GM18508 (cell line): ENCODE measurements around the gene ASB15.
"Not testable (repeated sequence)": the region's sequence is repeated elsewhere in the genome, so short reads cannot be mapped to it uniquely, and the experiment has no call there.

ENCODE experiments used
- ATAC-seq: cut with Tn5 transposase; IDR thresholded peaks from one replicate; pipeline ENCODE4 v1.9.1; 2021; ENCODE audit warnings: moderate number of reproducible peaks; ENCODE audit not compliant: insufficient read depth, unreplicated experiment

The ASB15 gene

DNA sequence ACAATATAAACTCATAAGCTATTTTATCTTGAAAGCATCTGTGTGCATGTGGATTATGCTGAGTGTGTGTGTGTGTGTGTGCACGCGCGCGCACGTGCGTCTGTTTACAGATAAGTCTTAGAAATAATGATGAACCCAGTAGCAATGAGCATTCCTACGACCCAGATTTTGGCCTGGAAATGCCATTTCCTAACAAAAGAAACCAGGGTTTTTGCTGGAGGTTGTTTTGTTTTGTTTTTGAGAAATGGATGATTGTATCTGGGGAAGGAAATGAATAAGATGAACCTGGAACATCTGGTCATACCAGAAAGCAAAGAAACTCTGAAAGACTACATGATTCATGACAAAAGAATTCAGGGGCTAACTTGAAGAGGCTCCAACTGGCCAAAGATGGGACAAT, 31.9 kb downstream of the ASB15 start:
- no peak for ATAC-seq

DNA sequence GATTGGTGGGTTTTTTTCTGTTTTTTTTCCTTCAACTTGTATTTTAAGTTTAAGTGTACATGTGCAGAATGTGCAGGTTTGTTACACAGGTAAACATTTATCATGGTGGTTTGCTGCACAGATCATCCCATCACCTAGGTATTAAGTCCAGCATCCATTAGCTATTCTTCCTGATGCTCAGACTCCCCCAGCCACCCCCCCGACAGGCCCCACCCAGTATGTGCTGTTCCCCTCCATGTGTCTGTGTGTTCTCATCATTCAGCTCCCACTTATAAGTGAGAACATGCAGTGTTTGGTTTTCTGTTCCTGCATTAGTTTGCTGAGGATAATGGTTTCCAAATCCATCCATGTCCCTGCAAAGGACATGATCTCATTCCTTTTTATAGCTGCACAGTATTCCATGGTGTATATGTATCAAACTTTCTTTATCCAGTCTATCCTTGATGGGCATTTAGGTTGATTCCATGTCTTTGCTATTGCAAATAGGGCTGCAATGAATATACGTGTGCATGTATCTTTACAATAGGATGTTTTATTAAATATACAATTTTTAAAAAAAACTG, 32.5 kb downstream of the ASB15 start:
- not testable (repeated sequence) for ATAC-seq

DNA sequence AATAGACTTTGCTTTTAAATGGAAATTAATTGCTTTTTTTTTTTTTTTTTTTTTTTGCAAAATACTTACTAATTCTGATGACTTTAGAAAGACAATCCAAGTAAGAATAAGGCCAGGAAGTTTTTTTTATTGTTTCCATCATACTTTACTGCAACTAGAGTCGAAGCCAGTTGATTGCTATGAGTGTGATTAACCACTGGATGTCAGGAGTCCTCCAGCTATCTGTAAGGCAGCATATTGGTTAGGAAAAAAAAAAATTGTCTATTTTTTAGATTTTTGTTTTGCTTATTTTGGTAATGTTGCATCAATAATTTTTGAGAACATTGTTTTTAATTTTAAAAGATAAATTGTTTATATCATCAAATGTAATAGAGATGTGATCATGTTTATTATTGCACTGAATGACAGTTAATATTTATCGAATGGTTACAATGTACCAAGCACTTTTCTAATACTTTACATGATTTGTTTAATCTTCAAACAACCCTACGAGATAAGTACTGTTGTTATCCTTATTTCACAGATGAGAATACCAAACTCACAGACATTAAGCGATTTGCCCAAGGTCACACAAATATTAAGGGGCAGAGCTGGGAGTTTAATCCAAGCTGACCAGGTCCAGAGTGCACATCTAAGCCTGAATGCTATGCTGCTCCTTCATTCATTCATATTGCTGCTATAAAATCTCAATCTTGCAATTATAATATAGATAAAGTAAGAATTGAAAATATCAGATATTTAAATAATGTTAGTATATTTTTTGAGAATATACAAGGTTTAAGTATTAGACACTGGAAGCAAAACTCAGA, 34.1 kb downstream of the ASB15 start:
- no peak for ATAC-seq

DNA sequence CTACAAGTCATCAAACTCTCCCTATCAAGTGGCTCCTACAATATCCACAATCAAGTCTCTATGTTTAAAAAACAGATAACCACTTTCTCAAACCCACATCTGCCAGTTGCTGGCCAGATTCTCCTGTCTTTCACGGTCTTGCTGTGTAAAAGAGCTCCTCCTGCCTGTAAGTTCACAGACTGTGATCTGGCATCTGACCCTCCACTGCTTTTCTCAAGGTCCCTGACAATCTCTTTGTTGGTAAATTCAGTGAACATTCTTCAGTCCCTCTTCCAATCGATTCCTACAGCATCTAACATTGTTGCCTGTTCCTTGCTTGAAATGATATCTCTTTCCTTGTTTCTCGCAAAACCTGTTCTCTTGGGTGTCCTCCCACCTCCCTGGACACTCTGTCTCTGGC, 35.6 kb downstream of the ASB15 start:
- no peak for ATAC-seq

DNA sequence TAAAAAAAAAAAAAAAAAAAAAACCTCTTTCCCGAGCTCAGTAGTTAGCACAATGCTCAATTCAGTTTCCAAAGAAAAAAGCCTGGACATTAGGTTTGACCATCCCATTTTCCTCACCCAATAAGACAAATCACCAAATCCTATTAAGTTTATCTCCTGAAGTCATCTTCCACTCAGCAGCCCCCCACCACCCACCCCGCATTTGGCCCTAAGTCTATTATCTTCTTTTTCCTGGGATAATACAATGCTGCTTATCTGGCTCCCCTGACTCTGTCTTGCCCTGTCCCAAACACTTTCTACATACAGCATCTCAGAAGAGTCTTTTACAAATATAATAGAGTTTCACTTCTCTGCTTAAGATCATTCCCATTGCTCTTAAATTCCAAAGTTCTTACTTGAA, 36.3 kb downstream of the ASB15 start:
- no peak for ATAC-seq

DNA sequence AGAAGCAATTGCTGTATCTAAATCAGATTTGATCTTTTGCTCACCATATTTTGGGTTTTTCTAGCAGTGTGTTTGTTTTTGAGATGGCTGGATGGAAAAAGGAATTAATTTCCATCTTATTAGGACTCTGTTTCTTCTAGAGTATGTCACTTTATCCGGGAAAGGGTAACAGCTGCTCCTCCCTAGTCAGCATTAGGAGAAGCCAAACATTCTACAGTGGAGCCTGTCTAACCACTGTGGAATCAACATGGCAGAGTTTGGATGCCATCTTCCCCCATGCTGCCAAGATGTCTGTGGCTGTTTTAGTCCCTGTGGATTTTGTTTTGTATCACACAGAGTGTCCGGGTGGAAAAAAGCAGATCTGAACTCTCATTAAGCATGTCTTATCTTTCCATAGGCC, 38.0 kb downstream of the ASB15 start:
- no peak for ATAC-seq

DNA sequence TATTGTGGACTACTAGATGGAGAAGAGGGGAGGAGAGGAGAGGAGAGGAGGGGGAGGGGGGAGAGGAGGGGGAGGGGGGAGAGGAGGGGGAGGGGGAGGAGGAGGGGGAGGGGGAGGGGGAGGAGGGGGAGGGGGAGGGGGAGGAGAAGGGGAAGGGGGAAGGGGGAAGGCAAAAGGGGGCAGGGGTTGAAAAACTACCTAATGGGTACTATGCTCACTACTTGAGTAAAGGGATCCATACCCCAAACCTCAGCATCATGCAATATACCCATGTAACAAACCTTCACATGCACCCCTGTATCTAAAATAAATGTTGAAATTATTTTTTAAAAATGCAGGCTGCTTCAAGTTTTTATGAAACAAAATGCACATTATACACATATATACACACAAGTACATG, 39.0 kb downstream of the ASB15 start:
- no peak for ATAC-seq

DNA sequence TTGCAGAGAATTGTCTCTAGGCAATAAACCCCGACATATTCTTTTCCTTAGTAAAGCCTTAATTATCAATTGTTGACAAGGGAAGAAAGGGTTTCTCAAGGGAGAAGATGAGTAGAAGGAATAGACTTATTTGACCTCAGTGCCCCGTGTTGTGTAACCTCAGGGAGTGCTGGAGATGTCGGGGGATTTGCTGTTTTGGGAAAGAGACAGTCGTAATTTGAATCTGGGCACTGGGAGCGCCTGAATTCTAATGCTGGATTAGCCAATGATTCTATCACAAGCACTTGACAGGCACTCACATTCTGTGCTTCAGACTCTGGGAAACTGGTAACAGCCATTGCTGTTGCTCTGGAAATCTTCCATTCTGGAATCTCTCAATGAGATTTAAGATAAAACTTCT, 40.3 kb downstream of the ASB15 start:
- ATAC-seq: no peak

DNA sequence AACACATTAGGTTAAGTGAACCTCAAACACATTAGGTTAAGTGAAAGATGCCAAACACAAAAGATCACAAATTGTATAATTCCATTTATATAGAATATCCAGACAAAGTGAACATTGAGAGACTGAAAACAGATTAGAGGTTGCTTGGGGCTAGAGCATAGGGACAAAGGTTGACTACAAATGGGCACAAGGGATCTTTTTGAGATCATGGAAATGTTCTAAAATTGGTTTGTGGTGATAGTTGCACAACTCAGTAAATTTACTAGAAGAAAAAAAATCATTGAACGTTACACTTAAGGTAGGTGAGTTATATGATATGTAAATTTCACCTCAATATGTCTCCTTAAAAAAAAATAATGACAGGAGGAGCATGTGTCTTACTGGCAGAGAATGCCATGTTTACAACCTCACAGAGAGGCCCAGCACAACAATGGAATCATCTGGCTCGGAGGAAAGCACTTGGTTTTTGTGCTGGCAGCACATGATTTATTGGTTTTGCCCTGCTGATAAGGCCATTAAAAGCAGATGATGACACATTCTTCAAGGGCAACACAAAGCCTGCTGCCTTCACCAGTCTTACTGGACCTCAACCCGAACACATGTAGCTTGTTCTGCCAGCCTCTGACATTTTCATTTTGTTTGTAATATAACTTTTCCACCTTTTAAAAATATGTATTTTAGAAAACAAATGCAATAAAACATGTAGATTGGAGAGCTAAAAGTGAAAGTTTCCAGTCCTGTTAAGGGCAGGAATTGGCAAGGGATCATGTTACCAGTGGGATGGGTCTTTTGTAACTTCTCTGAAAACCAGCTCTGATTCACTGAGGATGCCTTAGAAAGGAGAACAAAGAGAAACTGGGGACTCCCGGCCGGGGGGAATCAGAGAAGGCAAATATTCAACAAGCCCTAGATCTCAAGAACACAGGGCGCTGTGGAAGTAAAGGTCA, 42.1 kb downstream of the ASB15 start:
- ATAC-seq: no peak

DNA sequence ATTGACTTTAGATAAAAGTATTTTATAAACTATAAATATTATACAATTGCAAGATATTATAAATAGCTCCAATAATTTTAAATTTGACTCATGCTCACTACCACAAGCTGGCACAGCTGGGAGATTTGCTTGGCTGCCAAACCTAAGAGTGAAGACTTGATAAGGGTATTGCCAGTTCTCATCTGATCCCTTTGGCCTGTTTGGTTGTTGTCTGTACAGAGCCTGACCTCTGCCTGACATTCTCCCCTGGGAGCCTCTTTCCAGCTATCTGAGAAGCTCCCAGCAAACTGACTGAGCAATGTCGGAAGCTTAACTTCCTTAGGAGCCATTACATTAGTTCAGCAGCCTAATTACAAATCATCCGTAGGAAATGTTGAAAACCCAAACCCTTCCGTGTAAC, 43.9 kb downstream of the ASB15 start:
- ATAC-seq: no peak

DNA sequence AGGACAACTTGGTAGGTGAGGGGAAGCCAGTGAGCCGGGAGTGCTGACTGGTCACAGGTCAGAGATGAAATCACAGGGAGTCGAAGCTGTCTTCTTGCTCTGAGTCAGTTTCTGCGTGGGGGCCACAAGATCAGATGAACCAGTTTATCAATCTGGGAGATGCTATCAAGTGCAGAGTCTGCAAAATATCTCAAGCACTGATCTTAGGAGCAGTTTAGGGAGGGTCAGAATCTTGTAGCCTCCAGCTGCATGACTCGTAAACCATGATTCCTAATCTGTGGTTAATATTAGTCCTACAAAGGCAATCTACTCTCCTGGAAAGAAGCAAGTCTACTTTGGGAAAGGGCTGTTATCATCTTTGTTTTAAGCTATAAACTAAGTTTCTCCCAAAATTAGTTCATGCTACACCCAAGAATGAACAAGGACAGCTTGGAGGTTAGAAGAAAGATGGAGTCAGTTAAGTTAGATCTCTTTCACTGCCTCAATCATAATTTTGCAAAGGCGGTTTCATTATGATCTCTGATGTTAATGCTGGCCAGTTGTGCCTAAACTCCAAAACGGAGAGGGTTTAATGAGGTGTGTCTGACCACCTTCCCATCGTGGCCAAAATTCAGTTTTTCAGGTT, 45.6 kb downstream of the ASB15 start:
- no peak for ATAC-seq

DNA sequence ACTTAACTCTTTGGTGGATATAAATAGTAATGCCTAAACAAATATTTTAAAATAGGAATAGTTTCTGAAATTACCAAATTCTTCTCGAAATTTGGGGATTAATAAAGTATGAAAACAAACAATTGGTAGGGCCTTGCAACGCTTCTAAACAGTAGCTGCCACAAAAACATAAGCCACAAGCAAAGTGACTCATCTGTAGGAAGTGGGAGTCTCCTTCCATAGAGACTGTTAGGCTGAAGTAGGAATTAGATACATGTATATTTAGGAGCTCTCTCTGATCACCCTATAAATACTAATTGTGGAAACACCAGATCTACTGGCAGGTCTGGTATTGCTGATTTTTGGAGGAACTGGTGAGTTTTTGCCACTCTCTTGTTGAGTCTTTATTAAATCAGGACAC, 48.3 kb downstream of the ASB15 start:
- ATAC-seq: no peak

DNA sequence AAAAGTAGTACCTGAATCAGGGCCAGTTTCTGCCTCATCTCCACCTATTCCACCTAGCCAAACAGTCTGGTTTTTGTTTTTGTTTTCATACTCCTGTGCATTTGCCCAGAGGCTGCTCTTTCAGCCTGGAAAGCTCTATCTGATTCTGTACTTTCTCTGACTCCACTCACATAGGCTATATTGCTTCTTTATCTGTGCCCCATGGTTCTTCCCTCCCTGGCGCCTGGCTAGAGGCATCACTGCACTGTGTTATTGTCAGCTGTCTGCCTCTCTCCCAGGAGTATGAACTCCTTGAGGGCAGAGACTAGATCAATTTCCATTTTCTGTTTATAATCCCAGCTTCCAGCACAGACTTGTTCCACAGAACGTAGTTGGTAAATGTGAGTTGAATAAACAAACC, 49.0 kb downstream of the ASB15 start:
- ATAC-seq: no peak

DNA sequence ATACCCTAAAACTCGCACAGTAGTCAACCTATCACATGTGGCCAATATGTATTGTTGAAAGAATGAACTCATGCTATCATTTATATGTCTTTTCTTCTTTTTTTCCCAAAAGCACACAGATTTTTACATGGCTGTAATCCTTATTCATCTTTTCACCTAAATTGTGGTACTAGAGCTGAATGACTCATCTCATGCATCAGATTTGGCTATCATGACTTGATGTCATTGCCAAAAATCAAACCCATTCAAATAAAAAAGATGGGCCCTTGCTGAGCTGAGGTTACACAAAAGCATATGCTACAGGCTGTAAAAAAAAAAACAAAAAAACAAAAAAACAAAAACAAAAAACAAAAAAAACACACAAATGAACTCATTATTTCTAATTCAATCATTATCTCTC, 50.8 kb downstream of the ASB15 start:
- ATAC-seq: no peak

DNA sequence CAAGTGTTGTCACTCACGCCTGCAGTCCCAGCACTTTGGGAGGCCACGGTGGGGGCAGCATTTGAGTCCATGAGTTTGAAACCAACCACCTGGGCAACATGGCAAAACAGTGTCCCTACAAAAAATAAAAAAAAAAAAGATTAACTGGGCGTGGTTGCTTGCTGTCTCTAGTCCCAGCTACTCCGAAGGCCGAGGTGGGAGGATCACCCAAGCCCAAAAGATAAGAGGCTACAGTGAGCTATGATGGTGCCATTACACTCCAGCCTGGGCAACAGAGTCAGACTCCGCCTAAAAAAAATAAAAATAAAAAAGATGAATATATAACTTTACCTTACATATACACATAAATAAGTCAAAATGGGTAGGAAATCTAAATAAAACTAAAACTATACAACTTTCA, 51.5 kb downstream of the ASB15 start:
- ATAC-seq: no peak

DNA sequence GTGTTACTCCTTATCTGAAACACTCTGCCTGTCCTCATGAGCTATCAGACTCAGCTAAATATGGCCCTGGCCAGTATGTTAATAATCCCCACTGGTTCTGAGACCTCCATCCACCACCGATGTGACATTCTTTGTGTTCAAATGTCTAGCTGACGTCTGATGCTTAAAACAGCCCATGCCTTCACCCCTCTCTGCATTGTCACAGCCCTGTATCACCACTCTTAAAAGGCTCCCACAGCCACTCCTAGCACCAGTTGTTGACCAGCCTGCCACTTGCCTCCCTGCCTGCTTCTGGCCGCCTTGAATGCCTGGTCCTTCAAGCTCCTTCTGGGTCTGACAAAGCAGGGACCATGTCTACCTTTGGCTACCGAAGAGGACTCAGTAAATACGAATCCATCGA, 54.0 kb downstream of the ASB15 start, which contains the start of gene LMOD2:
Gene LMOD2, plus strand, starts transcription at position 253 of the 400 bp plus-strand sequence. Its CDS starts 98 bp downstream, at position 351.
- ATAC-seq: no peak

DNA sequence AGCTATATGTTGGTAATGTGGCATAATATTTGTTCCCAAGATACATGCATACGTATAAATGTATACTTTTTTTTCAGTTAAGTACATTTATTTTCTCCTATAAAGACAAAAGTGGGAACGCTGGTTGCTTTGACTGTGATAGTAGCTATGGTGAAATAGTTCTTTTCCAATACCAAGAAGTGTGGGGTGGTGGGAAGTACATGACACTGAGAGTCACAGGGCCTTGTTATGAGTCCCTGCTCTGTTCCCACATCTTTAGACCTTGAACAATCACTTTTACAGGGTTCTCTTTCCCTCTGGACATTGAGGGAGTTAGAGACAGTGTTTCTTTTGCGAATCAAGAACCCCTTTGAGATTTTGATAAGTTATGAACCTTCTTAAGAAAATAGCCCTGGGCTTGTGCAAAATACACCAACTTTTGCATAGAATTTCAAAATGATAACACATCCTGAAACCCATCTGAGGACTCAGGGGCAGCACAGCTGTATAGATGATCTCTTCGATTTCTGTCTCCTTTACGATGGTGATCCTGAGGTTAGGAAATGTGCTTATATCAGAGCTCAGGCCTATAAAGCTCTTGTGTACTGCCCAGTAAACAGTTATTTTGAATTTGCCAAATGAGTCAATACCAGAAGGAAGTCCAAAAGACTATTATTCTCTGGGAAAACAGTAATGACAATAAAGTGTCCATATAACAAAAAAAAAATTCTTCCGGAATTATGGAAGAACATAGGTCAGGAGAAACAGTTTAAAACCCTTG, 55.1 kb downstream of the ASB15 start:
- ATAC-seq: no peak

DNA sequence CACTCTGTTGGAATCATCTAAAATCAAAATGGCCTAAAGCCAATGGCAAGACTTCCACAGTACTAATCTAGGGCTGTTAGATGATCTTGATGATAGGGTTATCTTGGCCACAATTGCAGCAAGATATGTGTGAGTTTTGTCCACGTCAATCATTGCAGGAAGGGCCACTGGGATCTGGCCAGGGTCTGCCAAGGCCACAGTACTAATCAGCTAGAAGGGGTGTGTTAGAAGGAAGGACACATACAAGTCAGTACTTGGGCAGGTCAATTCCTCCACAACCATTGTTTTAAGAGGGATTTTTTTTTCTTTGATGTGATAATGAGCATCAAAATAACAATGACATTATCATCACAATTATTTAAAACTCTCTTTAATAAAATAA, 55.7 kb downstream of the ASB15 start:
- no peak for ATAC-seq

DNA sequence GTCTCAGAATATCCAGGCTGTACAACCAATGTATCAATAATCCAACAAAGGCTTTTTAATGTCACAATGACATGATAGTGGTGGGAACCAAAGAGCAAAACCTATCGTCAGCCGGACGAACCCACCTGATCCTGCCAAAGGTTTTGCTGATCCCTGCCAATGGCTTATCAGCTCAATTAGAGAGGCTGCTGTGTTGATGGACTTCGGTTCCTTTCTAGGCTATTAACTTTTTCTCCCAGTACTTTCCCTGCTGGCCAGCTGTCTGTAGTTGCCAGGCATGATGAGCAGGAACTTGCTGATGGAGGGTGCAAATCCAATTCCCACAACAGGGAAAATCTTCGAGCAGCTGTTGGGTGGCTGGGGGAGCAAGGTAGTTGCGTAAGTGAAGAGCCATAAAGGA, 56.4 kb downstream of the ASB15 start:
- no peak for ATAC-seq
